Retina (tissue), 1 donor: ENCODE results near the gene MT1F.
A peak's percentile ranks its signal among the peaks of the same experiment; 100 is the strongest.
"Not testable (repeated sequence)": the region's sequence is repeated elsewhere in the genome, so short reads cannot be mapped to it uniquely, and the experiment has no call there.

Experiments
- DNase-seq: peaks from one replicate; pipeline ENCODE4 v3.0.0-alpha.2; 2016

Gene MT1F

GRCh38 chr16:56657555-56658326 is at the start of gene MT1F:
Gene MT1F (plus strand): TSS chr16:56657959. CDS start chr16:56658059, 100 bp downstream.
- DNase-seq: peak; percentile 85

GRCh38 chr16:56608043-56608875 is 49.5 kb upstream of the MT1F start, which contains the start of gene MT2A:
Gene MT2A (plus strand): TSS chr16:56608584. CDS start chr16:56608656, 72 bp downstream.
- peak; percentile 92 for DNase-seq

- peak; percentile 51 for DNase-seq
These were observed 48.8 kb upstream of the MT1F start for GRCh38 chr16:56608876-56609462.

- peak; percentile 53 for DNase-seq
These were observed 48.3 kb upstream of the MT1F start for GRCh38 chr16:56609463-56609921.

GRCh38 chr16:56610017-56610608 is 47.6 kb upstream of the MT1F start:
- DNase-seq: peak; percentile 41

GRCh38 chr16:56610609-56611111 is 47.1 kb upstream of the MT1F start:
- no peak for DNase-seq

- no peak for DNase-seq
These were observed 46.4 kb upstream of the MT1F start for GRCh38 chr16:56611281-56611833.

- no peak for DNase-seq
These were observed 44.1 kb upstream of the MT1F start for GRCh38 chr16:56613706-56614105.

GRCh38 chr16:56614549-56614991 is 43.2 kb upstream of the MT1F start:
- DNase-seq: no peak

- DNase-seq: no peak
These were observed 42.4 kb upstream of the MT1F start for GRCh38 chr16:56615353-56615752.

GRCh38 chr16:56616608-56617211 is 41.0 kb upstream of the MT1F start:
- DNase-seq: no peak

GRCh38 chr16:56617212-56618085 is 40.3 kb upstream of the MT1F start:
- peak; percentile 62 for DNase-seq

GRCh38 chr16:56618138-56618537 is 39.6 kb upstream of the MT1F start:
- DNase-seq: no peak

GRCh38 chr16:56620339-56620897 is 37.3 kb upstream of the MT1F start:
- no peak for DNase-seq

GRCh38 chr16:56621665-56622445 is 35.9 kb upstream of the MT1F start:
- DNase-seq: not testable (repeated sequence)

- not testable (repeated sequence) for DNase-seq
These were observed 34.6 kb upstream of the MT1F start for GRCh38 chr16:56623184-56623583.

- no peak for DNase-seq
These were observed 34.1 kb upstream of the MT1F start for GRCh38 chr16:56623637-56624036.

GRCh38 chr16:56625140-56625942 is 32.4 kb upstream of the MT1F start, which contains the start of gene MT1E:
Gene MT1E (plus strand): TSS chr16:56625781. CDS start chr16:56625852, 71 bp downstream.
- DNase-seq: peak; percentile 77
